Skeletal muscle tissue (tissue), 4 donors: ENCODE data around the gene CDX1. TPM values are rescaled to one million over a fixed set of nuclear protein-coding genes. Genes with fewer than 3 reads are reported as not detected.

ENCODE experiments used
- H3K27ac ChIP-seq: one replicate; pipeline ENCODE4 v1.7.0; 2013; ENCODE audit warnings: mild to moderate bottlenecking, low read depth, low read length, inconsistent platforms
- H3K27me3 ChIP-seq, 3 donors: one replicate each; pipeline ENCODE4 v1.7.0; 2013; ENCODE audit warnings: low read length in 3 of 3; ENCODE audit not compliant: control insufficient read depth in 3 of 3, insufficient read depth in 3 of 3
- H3K36me3 ChIP-seq, 3 donors: one replicate each; pipeline ENCODE4 v1.7.0; 2013; ENCODE audit warnings: low read length in 3 of 3; ENCODE audit not compliant: control insufficient read depth in 3 of 3, insufficient read depth in 3 of 3
- H3K4me1 ChIP-seq, 3 donors: one replicate each; pipeline ENCODE4 v1.7.0; 2013; ENCODE audit warnings: low read length in 3 of 3, mild to moderate bottlenecking in 3 of 3; ENCODE audit not compliant: control insufficient read depth in 3 of 3, insufficient read depth in 3 of 3
- H3K4me3 ChIP-seq, 3 donors: one replicate each; pipeline ENCODE4 v1.7.0; 2013; ENCODE audit warnings: low read length in 3 of 3
- H3K9ac ChIP-seq, 3 donors: one replicate each; pipeline ENCODE4 v1.7.0; 2013; ENCODE audit warnings: low read length in 3 of 3, mild to moderate bottlenecking in 3 of 3, moderate library complexity in 2 of 3, low read depth in 1 of 3
- H3K9me3 ChIP-seq, 3 donors: one replicate each; pipeline ENCODE4 v1.7.0; 2013; ENCODE audit warnings: low read length in 3 of 3; ENCODE audit not compliant: control insufficient read depth in 3 of 3
- total RNA-seq: library from RNA; depleted of rRNA; stranded (reverse); fragments of >200 nt; gene quantifications from one replicate; pipeline ENCODE4 v1.2.3, GENCODE V29; 2014
- donor health status: Osteomylitis.

Gene CDX1
- total RNA-seq, 1 donor from 2014 or later = not detected

DNA sequence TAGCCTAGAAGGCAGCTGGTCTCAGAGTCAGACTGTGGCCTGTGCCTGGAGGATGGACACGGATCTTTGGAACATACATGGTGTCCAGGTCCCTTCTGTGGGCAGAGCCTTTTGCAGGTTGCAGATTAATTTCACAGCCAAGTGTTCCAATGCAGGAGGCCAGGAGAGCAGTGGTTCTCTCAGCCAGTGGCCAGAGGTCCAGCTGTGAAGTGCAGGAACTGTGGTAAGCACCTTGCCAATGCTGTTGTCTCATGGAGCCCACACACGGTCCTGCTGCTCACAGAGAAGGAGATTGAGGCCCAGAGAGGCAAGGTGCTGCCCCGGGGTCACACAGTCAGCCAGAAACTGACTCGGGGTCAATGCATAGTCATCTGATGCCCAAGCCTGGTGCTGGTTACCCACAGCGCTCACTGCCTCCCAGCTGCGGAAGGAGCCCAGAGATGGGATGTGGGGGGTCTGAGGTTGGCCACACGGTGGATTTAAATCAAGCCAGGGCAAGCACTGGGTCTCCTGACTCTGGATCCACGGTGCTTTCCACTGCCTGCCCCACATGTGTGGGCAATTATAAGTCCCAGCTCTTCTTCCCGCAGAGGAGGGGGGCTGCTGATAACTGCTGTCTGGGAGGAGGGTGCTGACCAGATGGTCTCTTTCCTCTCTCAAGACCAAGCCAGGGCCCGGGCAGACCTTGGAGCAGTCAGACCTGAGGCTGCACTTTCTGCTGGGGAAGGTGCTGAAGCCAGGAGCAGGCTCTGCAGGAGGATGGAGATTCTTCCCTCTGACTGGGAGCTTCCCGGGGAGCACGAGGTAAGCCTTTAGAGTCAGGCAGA is 13.7 kb upstream of the CDX1 start:
- Histone ChIP-seq H3K4me3 (peak overlapping the region; percentile 59 to 77 (median 76)), H3K27me3 (peaks cover 0 to 4% (median 0%) of the 10 kb centered on the region in 3 donors), H3K36me3 (peaks cover 0 to 14% (median 5%) of the 10 kb centered on the region in 3 donors), H3K9ac (peak overlapping the region; percentile 36 to 85 (median 57)), H3K9me3 (no peaks in the 10 kb centered on the region), H3K4me1 (peaks cover 7 to 22% (median 17%) of the 10 kb centered on the region in 3 donors), H3K27ac (peak overlapping the region; percentile 54)

DNA sequence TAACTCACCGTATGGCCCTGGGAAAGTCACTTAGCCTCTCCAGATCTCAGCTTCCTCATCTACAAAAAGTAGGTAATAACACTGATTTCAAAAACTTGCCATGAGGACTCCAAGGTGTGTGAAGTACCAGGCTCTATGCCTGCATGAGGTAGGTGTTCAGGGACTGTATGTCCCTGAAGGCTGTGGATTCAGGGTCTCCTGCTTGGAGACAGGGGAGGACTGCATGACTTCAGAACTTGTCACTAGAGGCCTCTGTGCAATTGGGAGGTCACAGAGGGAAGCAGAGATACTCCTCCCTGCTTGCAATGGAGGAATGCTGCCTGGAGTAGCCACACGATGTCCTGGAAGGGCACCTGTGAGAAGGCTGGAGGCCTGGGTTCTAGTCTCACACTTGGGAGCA is 13.1 kb upstream of the CDX1 start:
- Histone ChIP-seq H3K4me1 (peaks cover 12 to 27% (median 20%) of the 10 kb centered on the region in 3 donors), H3K9me3 (no peaks in the 10 kb centered on the region), H3K36me3 (peaks cover 0 to 14% (median 5%) of the 10 kb centered on the region in 3 donors), H3K27me3 (peaks cover 0 to 4% (median 0%) of the 10 kb centered on the region in 3 donors), H3K4me3 (peak overlapping the region; percentile 59 to 77 (median 76)), H3K27ac (peak overlapping the region; percentile 82), H3K9ac (peak overlapping the region; percentile 36 to 85 (median 57))

DNA sequence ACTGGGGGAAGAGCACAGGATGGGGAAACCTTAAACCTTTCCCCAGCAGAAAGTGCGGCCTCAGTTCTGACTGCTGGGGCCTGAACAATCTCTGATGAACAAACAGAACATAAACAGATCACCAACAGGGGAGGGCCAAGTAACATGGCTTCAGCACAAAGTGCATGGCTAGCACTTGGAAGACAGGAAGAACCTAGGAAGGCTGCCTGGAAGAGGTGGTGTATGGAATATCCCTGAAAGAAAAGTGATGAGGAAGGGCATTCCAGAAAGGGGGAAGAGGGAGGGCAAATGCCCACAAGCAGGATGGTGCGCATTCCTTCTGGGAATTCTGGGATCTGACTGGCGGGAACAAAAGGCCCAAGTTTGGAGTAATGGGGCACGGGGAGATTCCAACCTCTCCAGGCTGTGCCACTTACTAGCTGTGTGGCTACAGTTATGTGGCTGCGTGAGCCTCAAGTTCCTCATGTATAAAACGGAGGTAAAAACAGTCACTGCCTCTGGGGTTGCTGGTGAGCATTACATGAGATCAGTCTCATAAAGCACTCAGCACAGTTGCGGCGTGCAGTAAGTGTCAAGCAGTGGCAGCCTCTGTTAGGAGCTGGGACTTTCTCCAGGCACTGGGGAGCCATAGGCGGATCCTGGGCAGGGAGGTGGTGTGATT is 12.5 kb upstream of the CDX1 start:
- Histone ChIP-seq H3K27ac (peak overlapping the region; percentile 82), H3K4me3 (peak overlapping the region; percentile 59 to 77 (median 76)), H3K9ac (peak overlapping the region; percentile 5 to 85 (median 60)), H3K4me1 (peaks cover 14 to 26% (median 26%) of the 10 kb centered on the region in 3 donors), H3K36me3 (peaks cover 0 to 12% (median 5%) of the 10 kb centered on the region in 3 donors), H3K27me3 (peaks cover 0 to 4% (median 0%) of the 10 kb centered on the region in 3 donors), H3K9me3 (no peaks in the 10 kb centered on the region)

GRCh38 chr5:150154618-150155128 is 11.9 kb upstream of the CDX1 start:
- Histone ChIP-seq H3K4me3 (peak overlapping the region; percentile 59 to 77 (median 76)), H3K27me3 (peaks cover 0 to 4% (median 0%) of the 10 kb centered on the region in 3 donors), H3K27ac (peak overlapping the region; percentile 82), H3K4me1 (peaks cover 14 to 26% (median 26%) of the 10 kb centered on the region in 3 donors), H3K9ac (peak overlapping the region; percentile 60 to 85 (median 61)), H3K36me3 (peaks cover 0 to 12% (median 5%) of the 10 kb centered on the region in 3 donors), H3K9me3 (no peaks in the 10 kb centered on the region)

DNA sequence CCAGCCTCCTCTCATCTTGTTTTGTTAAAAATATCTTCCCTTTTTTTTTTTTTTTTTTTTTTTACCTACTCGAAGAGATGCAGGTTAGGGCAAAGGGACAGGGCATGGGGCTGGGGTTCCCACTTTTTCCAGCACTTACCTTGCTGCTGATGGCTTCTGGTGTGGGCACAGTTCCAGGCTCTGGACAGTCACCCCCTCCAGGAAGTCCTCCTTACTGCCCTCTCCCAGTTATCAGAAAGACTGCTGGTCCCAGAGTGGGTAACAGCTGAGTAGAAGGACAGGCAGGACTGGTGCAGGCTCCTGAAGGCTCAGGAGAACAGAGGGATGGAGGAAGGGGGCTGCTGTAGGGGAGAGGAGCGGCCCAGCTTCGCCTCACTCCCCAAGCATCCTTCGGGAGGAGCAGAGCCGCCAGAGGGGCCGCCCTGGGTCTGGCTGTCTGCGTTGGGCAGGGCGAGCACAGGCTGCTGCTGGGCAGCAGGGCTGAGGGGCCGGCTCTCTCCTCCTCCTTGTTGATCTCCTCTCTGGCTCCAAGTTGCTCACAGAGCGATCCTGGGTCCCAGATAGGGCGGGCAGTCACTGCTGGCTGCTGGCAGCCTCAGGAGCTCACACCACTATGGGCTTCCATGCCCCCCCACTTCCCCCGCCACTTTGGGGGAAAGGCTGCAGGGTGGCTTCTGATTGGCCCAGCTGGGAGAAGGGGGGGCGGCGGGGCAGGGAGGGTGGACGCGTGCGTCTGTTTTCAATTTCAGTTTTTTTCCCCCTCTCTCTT is 11.1 kb upstream of the CDX1 start, which contains the start of gene PDGFRB:
Gene PDGFRB (minus strand): TSS at position 588 of the 769 bp plus-strand sequence. CDS start 18,798 bp downstream, outside the sequence.
- H3K4me3 ChIP-seq = peak within 1 kb of the TSS; percentile 59 to 77 (median 76)
- H3K27me3 ChIP-seq = peaks cover 0 to 4% (median 0%) of the 10 kb centered on the region in 3 donors
- peaks cover 0 to 12% (median 5%) of the 10 kb centered on the region in 3 donors for H3K36me3 ChIP-seq
- H3K9ac ChIP-seq = peak within 1 kb of the TSS; percentile 60 to 85 (median 61)
- no peaks in the 10 kb centered on the region for H3K9me3 ChIP-seq
- H3K27ac ChIP-seq = peak within 1 kb of the TSS; percentile 82
- peaks cover 19 to 31% (median 31%) of the 10 kb centered on the region in 3 donors for H3K4me1 ChIP-seq

DNA sequence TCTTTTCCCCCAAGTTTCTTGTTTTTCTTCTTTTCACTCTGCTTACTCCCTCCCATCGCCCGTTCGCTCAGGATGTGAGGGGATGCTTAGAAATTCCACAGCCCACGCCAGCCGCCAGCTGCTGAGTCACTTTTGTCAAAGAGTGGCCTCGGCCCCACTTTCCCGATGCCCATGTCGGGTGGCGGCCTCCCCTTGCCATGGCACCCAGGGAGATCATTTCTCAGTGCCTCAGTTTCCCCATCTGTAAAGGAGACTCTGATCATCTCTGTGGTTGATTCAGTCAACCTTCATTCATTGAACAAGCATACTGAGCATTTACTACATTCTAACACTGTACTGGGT is 10.6 kb upstream of the CDX1 start:
- Histone ChIP-seq H3K9ac (peak overlapping the region in 2 of 3 donors; percentile 17 to 85), H3K4me3 (peak overlapping the region; percentile 38 to 77 (median 59)), H3K9me3 (no peaks in the 10 kb centered on the region), H3K27me3 (peaks cover 0 to 4% (median 0%) of the 10 kb centered on the region in 3 donors), H3K4me1 (peaks cover 21 to 34% (median 31%) of the 10 kb centered on the region in 3 donors), H3K27ac (peak overlapping the region; percentile 82), H3K36me3 (peaks cover 0 to 12% (median 5%) of the 10 kb centered on the region in 3 donors)

DNA sequence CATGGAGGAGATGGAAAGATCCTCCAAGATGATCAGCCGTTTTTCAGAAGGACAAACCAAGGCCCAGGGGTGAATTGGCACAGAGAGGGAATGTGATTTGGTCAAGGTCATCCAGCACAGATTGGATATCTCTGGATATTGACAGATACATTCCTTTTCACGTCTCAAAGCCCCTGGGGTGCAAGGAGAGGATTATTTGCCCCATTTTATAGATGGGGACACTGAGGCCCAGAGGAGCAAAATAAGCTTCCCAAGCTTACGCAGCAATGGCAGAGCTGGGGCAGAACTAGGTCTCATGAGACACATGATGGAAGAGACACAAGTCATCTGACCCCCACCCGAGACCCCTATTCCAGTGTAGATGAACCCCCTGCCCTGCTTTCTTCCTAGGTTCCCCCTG is 10.0 kb upstream of the CDX1 start:
- Histone ChIP-seq H3K36me3 (peaks cover 0 to 12% (median 5%) of the 10 kb centered on the region in 3 donors), H3K9ac (peak overlapping the region; percentile 0 to 85 (median 17)), H3K27ac (peak overlapping the region; percentile 82), H3K4me3 (peak overlapping the region in 2 of 3 donors; percentile 38 to 77), H3K4me1 (peaks cover 26 to 38% (median 31%) of the 10 kb centered on the region in 3 donors), H3K27me3 (peaks cover 0 to 4% (median 0%) of the 10 kb centered on the region in 3 donors), H3K9me3 (no peaks in the 10 kb centered on the region)

DNA sequence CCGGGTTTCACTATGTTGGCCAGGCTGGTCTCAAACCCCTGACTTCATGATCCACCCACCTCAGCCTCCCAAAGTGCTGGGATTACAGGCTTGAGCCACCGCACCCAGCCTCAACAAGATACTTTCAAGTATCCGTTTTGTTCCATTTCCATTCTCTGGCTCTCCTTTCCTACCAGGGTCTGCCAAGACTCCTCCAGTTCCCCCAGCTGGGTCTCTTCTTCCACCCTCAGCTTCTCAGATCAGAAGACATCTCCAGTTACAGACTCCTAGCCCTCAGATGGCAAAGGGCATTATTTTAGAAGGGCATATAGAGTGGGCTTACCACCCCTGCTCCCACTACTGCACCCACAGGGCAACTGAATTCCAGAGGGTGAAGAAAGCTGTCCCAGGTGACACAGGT is 9.4 kb upstream of the CDX1 start:
- H3K27me3 ChIP-seq = peaks cover 0 to 4% (median 0%) of the 10 kb centered on the region in 3 donors
- H3K9ac ChIP-seq = peak overlapping the region in 1 of 3 donors; percentile 64
- H3K9me3 ChIP-seq = no peaks in the 10 kb centered on the region
- peaks cover 0 to 11% (median 5%) of the 10 kb centered on the region in 3 donors for H3K36me3 ChIP-seq
- H3K4me1 ChIP-seq = peaks cover 27 to 38% (median 32%) of the 10 kb centered on the region in 3 donors
- peak overlapping the region; percentile 82 for H3K27ac ChIP-seq
- H3K4me3 ChIP-seq = no peak overlapping the region
